Middle frontal gyrus (tissue), 1 donor: Measurements from ENCODE around the gene FUCA2.

Experiments used
- DNase-seq: peaks from one replicate; pipeline ENCODE4 v3.0.0-alpha.2; 2015; ENCODE audit warnings: low spot score; ENCODE audit errors: extremely low spot score

The FUCA2 gene, protein sequence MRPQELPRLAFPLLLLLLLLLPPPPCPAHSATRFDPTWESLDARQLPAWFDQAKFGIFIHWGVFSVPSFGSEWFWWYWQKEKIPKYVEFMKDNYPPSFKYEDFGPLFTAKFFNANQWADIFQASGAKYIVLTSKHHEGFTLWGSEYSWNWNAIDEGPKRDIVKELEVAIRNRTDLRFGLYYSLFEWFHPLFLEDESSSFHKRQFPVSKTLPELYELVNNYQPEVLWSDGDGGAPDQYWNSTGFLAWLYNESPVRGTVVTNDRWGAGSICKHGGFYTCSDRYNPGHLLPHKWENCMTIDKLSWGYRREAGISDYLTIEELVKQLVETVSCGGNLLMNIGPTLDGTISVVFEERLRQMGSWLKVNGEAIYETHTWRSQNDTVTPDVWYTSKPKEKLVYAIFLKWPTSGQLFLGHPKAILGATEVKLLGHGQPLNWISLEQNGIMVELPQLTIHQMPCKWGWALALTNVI

DNA sequence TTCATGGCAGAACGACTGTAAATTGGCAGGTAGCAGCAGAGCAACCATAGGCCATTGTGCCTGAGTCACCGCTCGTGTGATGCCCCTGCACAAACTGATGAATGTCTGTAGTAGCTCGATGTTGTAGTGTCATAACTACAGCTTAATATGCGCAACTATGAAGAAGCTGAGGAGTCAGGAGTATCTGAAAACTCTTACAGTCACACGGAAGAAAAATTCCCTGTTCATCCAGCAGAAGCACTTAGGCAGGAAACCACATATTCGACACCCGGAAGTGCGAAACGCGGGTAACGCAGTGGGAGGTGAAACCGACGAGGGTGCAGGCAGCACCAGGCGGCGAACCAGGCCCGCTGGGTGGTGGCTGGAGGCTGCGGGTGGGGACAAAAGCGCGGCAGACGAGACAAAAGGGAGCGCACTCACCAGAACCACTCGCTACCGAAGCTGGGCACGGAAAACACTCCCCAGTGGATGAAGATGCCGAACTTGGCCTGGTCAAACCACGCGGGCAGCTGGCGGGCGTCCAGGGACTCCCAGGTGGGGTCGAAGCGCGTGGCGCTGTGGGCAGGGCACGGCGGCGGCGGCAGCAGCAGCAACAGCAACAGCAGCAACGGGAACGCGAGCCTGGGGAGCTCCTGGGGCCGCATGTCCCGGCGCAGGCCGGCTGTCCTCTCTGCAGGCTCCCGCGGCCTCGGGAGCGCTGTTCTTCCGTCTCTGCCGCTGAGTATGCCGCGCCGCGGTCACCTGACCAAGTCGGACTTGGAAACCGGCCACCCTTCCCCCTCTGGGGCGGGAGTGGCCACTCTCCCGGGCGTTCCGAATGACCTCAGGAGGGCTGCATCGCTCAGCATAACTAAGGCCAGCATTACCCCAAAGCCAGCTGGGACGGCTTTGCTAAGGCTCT is at the start of gene FUCA2:
Gene FUCA2 (minus strand): TSS at position 730 of the 901 bp plus-strand sequence. CDS start 86 bp downstream, at position 644.
- DNase-seq = peak; percentile 55

DNA sequence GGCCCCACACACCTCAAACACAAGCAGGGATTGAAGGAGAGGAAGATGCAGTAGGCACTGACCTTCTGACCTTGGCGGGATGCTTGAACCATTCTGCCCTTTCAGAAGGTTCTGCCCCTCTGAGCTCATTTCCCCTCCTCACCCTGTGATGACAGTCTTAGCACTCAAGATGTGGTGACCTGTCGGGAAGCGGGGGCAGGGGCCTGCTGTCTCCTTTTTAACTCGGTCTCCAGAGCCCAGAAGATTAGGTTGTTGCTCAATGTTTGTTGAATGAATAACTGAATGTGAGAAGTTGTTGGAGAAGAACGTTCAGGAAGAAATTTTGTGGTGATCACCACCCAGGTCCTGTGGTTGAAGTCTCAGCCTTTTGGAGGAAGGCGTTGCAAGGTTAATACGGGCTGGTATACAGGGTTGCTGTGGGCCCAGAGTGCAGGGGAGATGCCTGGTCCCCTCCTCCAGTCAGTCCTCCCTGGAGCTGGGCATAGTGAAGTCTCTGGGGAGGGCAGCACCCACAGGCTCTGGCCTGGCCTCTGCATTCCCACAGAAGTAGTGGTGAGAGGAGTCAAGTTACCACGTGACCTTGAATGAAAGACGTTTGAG is 49.7 kb upstream of the FUCA2 start:
- no peak for DNase-seq

DNA sequence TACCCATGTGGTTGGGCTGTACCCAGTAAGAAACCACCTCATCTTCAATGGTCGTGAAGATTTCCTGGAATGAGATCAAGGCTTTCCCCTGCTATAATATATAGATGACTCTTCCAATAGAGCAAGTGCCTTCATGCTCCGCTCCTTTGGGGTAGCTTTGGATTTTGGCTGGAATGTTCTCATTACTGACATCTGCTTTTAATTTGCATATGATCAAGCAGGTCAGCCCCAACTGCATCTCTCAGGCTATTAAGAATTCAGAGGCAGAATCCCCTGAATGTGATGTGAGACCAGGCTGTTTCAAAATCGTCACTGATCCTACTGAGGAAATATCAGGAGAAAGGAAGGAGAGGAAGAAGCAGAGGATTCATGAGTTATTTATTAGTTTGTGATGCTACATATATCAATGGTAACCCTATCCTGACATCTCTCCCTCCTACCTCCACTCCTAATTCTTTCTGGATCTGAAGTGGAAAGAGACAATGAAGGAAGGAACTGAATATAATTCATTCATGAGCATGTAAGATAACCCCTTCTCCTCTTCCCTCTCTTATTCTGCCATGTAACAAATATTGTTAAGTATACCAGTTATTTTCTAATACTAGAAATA is 47.6 kb upstream of the FUCA2 start:
- no peak for DNase-seq

DNA sequence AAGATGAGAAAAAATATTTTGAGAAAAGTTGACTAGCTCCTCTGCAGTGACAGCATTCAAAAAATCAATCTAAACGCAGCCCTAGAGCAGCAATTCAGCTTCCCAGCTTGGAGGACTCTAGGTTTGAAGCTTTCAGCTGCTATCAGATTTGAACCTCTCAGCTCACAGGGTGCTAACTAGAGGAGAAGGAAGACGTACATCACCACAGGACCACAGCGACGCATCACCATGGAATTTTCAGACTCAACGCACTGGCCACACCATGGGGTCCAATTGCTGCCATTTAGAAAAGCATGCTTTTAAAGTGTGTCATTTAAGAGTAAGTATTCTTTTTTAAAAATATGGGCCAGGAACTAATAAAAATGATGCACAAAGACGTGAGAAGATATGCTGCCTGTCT is 45.0 kb upstream of the FUCA2 start:
- DNase-seq = no peak

DNA sequence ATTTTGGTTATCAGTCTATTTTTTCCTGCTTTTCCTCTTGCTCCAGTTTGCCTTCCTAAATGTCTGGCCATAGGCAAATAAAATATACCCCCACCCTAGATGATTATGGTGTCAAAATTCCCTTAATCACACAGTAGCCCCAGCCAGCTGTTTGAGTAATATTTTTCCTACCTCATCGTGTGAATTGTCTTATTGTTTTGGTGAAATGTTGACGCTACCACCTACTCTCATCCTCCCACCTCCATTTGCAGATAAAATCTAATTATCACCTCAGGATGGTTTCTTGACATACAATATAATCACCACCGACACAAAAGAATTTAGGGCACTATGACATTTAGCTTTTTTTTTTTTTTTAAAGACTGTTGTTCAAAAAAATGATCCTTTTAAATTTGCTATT is 44.1 kb upstream of the FUCA2 start:
- no peak for DNase-seq

DNA sequence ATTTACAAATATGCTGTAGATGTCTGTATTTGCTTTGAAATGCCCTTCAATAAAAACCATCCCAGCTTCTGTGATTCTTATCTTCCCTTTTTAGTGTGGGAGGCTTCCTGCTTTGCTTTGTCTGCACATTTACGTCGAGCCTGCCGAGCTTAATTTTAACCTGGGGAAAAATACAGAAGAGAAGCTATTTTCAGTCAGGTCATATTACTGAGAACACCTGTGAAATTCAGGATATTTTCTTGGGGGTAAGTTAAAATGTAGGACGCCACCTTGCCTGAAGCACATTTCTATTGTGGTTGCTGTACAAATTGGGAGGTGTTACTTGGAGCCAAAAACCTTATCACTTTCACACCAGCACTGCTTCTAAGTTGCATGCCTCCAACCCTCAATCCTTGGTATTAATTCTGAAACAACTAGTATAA is 43.6 kb upstream of the FUCA2 start:
- DNase-seq = no peak

DNA sequence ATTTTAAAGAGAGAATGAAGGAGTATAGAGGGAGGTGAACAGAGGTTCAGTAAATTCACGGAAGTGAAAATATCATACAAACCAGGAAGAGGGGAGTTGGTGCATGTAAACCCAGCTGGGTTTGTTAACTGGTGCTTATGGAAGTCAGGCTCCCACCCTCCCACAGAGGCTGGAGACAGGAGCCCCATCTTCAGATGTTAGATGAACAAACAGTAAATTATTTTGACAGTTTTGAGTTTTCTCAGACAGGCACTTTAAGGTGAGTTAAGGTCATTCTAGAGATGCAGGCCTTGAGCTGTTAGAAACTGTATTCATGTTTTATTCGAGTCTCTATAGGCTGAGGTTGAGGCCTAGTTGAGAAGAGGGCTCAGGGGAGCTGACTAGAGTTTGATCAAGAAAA is 41.8 kb upstream of the FUCA2 start:
- no peak for DNase-seq

DNA sequence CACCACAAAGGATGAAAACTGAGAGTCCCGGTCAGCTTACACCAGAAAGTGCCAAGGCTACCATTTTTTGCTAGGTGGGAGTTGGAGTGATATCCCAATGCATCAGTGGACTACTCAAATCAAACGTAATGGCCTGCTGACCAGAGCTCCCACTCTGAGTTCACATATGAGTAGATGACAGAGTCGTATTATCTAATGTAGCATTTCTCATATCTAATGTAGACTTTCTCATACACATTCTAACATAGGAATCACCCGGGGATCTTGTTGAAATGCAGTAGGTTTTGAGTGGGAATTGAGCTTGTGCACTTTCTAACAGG is 38.4 kb upstream of the FUCA2 start:
- DNase-seq = no peak

DNA sequence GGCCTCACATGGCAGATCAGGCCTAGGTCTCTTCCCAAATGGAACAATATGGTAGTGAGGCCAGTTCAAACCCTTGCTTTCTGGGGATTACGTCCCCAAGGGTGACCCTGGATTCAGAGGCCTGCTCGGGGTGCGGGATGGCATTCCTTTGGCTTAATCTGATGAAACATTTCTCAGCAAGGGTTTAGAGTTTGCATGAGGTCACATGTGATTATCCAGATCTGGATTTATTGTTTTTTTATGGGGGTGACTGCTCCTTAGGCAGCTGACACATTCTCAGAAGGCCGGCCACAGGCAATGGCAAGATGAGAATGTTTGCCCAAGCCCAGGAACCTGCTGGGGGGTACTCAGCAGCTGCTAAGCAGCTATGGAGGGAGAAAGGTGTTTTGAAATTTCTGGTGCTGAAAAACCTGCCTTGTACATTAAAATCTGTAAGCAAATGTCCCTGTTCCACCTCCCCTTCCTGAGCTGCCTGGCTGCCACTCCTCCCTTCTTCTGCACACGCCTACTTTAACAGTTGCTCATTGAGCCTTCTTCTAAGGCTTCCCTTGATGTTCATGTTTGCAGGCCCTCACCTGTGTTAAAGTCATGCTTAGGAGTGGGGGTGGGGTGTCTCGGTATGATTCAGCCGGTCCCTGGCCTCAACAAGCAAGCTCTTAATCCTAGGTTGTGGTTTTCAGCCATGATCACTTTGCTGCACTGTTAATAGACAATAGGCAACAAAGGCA is 37.9 kb upstream of the FUCA2 start:
- DNase-seq = no peak

DNA sequence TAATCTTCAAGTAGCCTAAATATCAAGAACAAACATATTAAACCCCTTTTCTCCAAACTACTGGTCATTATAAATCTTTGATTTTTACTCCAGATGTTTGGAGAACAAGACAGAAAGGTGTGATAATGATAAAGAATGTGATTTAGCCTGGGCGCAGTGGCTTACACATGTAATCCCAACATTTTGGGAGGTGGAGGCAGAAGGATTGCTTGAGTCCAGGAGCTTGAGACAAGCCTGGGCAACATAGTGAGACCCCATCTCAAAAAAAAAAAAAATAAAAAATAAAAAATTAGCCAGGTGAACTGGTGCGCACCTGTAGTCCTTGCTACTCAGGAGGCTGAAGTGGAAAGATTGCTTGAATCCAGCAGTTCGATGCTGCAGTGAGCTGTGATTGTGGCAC is 35.1 kb upstream of the FUCA2 start:
- DNase-seq = no peak

DNA sequence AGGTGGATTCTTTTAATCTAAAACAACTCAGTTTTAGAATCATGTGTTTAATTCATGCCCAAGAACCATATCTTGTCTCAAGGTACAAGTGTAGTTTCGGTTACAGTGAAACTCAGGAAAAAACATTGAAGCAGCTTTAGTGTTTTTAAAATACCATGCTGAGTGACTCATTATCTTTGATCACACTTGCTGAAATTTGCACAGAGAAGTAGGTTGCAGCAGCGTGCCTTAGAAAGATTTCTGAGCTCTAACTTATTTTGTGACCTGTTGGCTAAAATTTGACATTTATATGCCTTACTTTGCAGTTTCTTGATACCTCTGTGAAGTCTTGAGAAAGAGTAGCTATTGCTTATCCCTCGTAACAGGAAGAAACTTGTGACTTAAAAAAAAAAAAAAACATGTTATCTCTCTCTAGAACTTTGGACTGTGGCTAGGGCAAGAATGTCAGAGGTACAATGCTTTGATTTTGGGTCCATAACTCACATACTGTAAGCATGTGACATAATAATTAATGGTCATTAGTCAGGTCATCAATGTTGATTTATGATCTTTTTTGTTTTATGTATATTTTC is 34.5 kb upstream of the FUCA2 start:
- DNase-seq = no peak

DNA sequence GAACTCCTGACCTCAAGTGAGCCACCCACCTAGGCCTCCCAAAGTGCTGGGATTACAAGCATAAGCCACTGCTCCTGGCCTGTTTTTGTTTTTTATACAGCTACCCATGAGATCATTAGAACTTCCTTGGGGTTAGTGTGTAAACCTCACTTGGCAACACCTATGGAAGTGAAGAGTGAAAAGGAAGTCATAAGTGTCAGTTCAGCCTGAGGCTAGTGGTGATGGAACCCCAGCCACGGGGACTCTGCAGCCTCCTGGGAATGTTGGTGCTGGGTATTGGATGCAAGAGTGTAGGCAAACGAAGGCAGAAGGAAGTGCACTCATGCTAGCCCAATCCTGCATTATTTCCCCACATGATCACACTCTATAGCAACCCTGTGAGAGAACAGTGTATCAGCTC is 33.6 kb upstream of the FUCA2 start:
- no peak for DNase-seq

DNA sequence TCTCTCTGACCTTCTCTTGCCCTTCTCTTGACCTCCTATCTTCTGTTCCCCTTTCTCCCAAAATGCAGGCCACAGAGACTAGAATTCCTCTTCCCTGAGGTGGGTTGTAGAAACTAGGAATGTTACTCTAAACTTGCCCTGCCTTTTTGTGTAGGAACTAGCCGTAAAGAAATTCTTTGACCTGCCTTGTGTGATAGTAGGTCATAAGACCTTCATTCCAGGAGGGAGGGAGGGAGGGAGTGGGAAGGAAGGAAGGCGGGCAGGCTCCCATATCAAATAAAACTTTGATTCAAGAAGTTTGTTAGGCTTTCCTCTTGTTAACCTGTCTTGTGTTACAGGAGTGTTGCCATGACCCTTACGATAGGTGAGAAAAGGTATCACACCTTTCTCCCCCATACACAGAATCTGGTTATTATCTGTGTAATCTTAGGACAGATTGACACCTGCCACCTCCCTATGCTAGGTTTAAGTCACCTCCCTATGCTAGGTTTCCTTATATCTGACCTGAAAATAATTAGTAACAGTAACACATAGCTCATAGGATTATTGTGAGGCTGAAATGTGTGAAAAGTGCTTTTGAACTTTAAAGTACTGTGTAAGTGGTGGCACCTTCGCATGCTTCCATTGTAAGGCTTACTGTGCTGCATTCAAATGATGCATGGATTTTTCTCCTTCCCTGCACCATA is 32.6 kb upstream of the FUCA2 start:
- DNase-seq = no peak

DNA sequence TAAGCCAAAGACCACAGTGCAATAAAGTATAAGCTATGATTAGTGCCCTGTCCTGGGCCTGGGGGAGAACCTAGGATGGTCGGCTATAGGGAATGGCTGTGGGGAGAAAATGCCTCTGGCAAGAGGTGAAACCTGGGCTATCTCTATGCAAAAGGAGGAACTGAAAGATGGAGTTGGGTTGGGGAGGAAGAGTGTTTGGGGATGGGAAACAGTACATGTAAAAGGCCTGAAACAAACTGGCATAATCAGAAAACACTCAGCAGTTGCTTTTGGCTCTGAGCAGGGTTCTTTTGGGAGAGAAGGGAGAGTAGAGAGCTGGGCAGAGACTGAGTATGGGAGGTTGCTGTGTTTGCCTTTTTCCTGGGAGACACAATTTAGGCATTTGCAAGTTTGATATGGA is 31.9 kb upstream of the FUCA2 start:
- DNase-seq = no peak

DNA sequence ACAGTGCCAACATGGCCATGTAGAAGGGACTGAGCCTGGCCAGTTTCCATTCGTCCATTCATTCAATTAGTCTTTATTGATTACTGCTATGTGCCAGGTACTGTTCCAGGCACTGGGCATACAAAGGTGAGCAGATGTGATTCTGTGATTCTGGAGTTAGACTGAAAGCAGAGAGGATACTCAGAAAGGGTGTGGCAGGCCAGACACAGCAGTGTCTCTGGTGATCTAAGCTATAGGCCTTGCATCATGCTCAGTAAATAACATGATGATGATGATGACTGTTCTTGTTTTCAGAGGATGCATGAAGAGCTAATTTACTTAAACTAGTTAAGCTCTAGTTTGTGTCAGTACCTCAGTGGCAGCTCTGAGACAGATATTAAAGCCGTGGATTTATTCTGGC is 31.4 kb upstream of the FUCA2 start:
- no peak for DNase-seq

DNA sequence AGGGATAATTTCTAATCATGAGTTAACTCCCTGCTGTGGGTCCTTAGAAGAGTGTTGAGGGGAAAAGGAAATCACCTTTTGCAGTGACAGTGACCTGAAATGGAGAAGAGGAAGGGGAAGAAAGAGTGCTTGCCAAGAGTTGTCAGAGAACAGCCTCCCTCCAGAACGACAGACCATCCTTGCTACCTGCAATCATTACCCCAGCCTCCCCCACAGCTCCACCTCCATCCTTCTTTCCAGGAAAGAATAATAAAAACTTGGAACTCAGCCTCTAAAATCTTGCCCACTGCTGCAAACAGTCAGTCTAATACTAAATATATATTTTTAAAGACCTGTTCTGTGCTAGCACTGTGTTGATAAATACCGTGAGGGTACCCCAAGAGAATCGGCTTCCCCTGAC is 28.7 kb upstream of the FUCA2 start:
- DNase-seq = no peak

DNA sequence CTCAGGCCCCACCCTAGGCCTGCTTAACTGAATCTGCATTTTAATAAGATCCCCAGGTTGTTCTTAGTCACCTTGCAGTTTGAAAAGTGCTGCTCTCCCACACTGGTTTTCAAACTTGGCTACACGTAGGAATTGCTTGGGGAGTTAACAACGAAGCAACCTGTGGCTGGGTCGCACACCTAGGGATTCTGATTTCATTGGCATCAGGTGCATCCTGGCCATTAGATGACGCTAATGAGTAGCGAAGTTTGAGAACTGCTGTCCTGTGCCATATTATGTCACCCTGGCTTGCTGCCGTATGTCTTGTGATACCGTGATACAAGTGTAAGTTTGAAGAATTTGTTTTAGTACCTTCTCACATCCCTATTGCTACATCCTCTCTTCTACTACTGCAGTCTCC is 28.2 kb upstream of the FUCA2 start:
- no peak for DNase-seq

DNA sequence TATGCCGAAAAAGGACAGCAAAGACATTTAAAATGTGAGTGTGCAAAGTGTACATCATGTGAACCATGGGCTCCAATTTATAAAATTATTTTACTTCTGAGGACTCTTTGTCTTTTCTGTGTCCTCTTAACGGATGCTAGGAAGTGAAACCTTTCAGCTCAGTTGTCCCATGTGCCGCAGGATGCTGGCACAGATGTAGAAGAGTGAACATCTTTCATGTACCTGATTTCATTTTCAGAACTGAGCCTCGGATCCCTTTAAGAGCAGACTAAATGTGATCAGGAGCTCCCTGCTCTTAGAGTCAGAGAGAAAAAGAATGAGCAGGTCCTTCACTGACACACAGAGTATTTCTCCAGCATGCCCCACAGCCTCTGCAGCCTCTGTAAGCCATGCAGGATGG is 27.6 kb upstream of the FUCA2 start:
- no peak for DNase-seq

DNA sequence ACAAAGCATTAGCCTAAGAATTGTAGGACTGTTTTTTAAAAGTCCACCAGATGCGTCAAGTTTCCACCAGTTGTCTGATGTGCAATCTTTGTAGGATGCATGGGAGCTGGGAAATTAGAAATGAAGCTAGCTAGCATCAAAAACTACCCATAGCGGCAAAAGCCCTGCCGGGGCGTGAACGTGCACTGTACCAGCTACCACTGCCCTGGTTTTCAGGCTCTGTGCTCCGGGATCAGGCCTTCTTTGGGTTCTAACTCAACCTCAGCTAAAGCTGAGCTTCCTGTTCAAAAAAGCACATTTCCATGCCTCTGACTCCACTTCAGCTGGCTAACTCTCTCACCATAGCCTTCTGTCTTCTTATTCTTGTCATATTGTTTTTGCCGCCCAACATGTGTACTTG is 26.9 kb upstream of the FUCA2 start:
- no peak for DNase-seq
